Measurements from ENCODE around the gene PAX5.
"Not testable (repeated sequence)": the region's sequence is repeated elsewhere in the genome, so short reads cannot be mapped to it uniquely, and the experiment has no call there.

The PAX5 gene

DNA sequence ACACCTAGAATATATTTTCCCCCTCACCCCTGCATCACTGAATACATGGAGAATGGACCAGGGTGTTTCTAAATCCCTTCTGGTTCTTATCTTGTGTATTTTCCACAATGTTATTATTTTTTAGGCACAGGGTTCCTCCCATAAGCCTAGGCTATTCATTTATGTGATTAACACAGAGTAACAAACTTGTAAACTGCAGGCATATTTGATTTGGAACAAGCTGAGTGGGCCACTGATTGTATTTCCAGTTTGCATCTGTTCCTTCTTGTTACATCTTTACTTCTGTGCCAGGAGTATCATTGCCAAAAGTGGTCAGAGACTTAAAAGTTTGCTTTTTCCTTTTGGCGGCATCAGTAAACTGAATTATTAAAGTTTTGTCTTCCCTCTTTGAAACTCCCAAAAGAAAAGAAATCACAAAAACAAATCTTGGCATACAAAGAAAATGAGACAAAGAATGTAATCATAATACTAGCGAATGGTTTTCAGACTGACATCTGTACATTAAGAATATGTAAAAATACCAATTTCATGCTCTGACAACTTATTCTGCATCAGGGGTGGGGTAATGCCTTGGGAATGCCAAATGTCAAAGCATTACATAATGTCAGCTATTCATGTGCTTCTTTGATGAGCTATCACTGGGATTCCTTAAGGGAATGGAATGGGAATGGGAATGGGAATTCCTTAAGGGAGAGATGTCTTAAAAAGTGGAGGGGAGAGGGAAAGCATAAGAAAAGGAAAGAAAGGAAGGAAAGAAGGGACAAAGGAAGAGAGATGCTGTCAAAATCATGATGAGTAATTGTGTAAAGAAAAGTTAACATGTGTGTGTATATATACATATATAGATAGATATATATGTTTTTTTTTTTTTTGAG lies 22.2 kb upstream of the PAX5 start:
- Histone ChIP-seq H3K9ac (ENCODE audit: low read length) (no peak overlapping the region), H3K9me3 (ENCODE audit: low read length) (no peaks in the 10 kb centered on the region), H3K36me3 (ENCODE audit: insufficient read depth, low read length) (no peaks in the 10 kb centered on the region), H3K4me1 (ENCODE audit: insufficient read depth, low read length) (no peaks in the 10 kb centered on the region), H3K4me3 (ENCODE audit: low read depth in 1 of 2, low read length in 2 of 2) (no peak overlapping the region), H3K27me3 (ENCODE audit: control insufficient read depth in 1 of 2, insufficient read depth in 2 of 2, low read length in 2 of 2) (peaks cover 0 to 4% of the 10 kb centered on the region in 2 donors), H3K27ac (ENCODE audit: low read depth, low read length) (no peak overlapping the region)

DNA sequence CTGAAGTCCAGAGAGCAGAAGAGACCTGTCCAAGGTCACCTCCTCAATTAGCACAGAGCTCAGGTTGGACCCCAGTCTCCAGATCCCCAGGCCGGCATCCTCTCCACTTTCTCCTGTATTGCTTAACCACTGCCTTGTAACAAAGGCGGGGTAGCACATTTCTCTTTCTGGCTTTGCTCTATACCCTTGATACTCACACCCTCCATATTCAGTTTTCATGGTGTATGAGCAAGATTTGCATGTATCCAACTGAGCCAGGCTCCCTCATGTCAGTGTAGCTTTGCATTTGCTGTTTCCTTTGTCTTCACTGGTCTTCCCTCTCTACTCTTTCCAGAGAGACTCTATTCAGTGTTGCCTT lies 20.3 kb upstream of the PAX5 start:
- H3K4me1 ChIP-seq (ENCODE audit: insufficient read depth, low read length); H3K4me3 ChIP-seq (ENCODE audit: low read depth in 1 of 2, low read length in 2 of 2); H3K27ac ChIP-seq (ENCODE audit: low read depth, low read length); H3K9me3 ChIP-seq (ENCODE audit: low read length); H3K27me3 ChIP-seq (ENCODE audit: control insufficient read depth in 1 of 2, insufficient read depth in 2 of 2, low read length in 2 of 2); H3K36me3 ChIP-seq (ENCODE audit: insufficient read depth, low read length); H3K9ac ChIP-seq (ENCODE audit: low read length): not testable (repeated sequence)

DNA sequence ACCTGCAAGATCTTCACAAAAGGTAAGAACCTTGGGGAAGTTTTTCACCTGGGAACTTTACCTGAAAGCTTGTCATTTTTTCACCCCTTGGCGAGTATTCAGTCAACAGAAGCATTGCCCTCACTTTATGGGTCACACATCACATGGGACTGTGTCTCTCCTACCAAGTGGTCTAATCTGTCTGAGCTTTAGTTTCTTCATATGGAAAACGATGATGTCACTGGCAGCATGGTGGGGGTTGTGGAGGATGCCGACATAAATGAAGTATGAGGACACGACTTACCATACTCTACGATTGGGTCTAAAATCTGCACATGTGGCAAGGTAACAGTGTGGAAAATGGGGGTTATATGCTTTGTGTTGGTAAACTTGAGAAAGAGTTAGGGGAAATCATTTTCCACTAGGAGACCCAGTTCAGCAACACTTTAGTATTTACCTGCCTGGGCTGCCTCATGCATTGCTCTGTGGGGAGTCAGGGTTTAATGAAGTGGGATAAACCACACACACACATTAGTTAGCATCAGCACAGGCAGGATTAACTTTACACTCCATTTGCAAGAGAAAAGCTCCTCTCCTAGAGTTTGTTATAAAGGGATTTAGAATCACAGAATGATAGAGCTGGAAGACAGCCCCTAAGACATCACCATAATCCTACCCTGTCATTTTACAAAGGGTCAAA lies 19.8 kb upstream of the PAX5 start:
- H3K9ac ChIP-seq (ENCODE audit: low read length), result no peak overlapping the region
- no peak overlapping the region for H3K27ac ChIP-seq (ENCODE audit: low read depth, low read length)
- no peaks in the 10 kb centered on the region for H3K4me1 ChIP-seq (ENCODE audit: insufficient read depth, low read length)
- no peaks in the 10 kb centered on the region for H3K9me3 ChIP-seq (ENCODE audit: low read length)
- H3K4me3 ChIP-seq (ENCODE audit: low read depth in 1 of 2, low read length in 2 of 2), result no peak overlapping the region
- peaks cover 0 to 4% of the 10 kb centered on the region in 2 donors for H3K27me3 ChIP-seq (ENCODE audit: control insufficient read depth in 1 of 2, insufficient read depth in 2 of 2, low read length in 2 of 2)
- H3K36me3 ChIP-seq (ENCODE audit: insufficient read depth, low read length), result no peaks in the 10 kb centered on the region

DNA sequence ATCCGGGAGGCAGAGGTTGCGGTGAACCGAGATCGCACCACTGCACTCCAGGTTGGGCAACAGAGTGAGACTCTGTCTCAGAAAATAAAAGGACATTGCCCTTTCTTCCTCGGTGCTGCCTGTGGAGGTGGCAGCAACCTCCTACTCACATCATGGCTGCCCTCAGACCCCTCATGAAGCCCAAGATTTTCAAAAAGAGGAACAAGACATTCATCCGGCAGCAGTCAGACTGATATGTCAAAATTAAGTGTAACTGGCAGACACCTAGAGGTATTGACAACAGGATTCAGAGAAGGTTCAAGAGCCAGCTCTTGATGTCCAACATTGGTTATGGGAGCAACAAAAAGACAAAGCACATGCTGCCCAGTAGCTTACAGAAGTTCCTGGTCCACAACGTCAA lies 12.6 kb upstream of the PAX5 start:
- H3K27me3 ChIP-seq (ENCODE audit: control insufficient read depth in 1 of 2, insufficient read depth in 2 of 2, low read length in 2 of 2), result peaks cover 0 to 12% of the 10 kb centered on the region in 2 donors
- H3K4me1 ChIP-seq (ENCODE audit: insufficient read depth, low read length), result no peaks in the 10 kb centered on the region
- no peak overlapping the region for H3K4me3 ChIP-seq (ENCODE audit: low read depth in 1 of 2, low read length in 2 of 2)
- H3K9me3 ChIP-seq (ENCODE audit: low read length), result no peaks in the 10 kb centered on the region
- H3K9ac ChIP-seq (ENCODE audit: low read length), result no peak overlapping the region
- no peak overlapping the region for H3K27ac ChIP-seq (ENCODE audit: low read depth, low read length)
- no peaks in the 10 kb centered on the region for H3K36me3 ChIP-seq (ENCODE audit: insufficient read depth, low read length)

DNA sequence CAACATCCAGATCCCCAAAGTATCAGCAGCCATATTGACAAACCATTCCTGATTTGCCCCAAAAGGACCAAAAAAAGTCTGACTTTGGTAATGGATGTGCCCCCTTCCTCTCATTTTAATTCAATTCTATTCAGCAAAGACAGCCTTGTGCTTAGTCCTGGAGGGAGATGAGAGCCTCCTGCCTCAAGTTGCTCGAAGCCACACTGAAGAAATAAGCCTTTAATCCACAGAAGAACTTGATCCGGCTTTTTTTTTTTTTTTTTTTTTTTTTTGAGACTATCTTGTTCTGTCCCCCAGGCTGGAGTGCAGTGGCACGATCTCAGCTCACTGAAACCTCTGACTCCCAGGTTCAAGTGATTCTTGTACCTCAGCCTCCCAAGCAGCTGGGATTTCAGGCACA lies 8.4 kb upstream of the PAX5 start:
- no peak overlapping the region for H3K27ac ChIP-seq (ENCODE audit: low read depth, low read length)
- peaks cover 34 to 48% of the 10 kb centered on the region in 2 donors for H3K27me3 ChIP-seq (ENCODE audit: control insufficient read depth in 1 of 2, insufficient read depth in 2 of 2, low read length in 2 of 2)
- H3K4me3 ChIP-seq (ENCODE audit: low read depth in 1 of 2, low read length in 2 of 2), result no peak overlapping the region
- H3K9me3 ChIP-seq (ENCODE audit: low read length), result no peaks in the 10 kb centered on the region
- H3K9ac ChIP-seq (ENCODE audit: low read length), result no peak overlapping the region
- no peaks in the 10 kb centered on the region for H3K36me3 ChIP-seq (ENCODE audit: insufficient read depth, low read length)
- H3K4me1 ChIP-seq (ENCODE audit: insufficient read depth, low read length), result peaks cover 11% of the 10 kb centered on the region

DNA sequence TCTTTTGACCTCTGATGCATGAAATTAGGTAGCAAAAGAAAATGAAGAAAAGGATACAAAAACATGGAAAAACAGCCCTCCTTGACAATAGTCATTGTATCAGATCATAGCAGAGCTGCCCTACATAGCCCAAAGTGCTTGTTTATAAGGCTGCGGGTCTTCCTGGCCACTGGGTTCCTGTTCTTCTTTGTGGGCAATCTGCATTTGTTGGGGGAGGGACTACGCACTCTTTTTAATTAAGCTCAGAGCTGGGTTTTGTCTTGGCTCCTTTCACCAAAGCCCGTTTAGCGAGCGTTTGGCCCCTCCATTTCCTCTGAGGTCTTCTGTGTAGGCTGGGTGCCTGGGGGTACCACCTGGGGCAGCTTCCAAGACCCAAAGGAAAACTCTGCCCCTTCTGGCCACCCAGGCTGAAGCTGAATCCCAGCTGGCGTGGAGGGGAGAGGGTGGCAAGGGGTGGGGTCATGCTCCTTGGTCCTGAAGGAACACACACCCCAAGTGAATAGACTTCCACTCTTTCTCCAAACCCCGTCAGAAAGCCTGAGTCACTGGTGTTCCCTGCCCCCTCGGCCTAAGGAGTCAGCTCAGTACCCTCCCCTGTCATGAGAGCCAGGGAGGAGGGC lies 6.5 kb upstream of the PAX5 start:
- no peaks in the 10 kb centered on the region for H3K36me3 ChIP-seq (ENCODE audit: insufficient read depth, low read length)
- no peak overlapping the region for H3K4me3 ChIP-seq (ENCODE audit: low read depth in 1 of 2, low read length in 2 of 2)
- H3K9me3 ChIP-seq (ENCODE audit: low read length), result peaks cover 8% of the 10 kb centered on the region
- no peak overlapping the region for H3K27ac ChIP-seq (ENCODE audit: low read depth, low read length)
- peaks cover 27% of the 10 kb centered on the region for H3K4me1 ChIP-seq (ENCODE audit: insufficient read depth, low read length)
- no peak overlapping the region for H3K9ac ChIP-seq (ENCODE audit: low read length)
- H3K27me3 ChIP-seq (ENCODE audit: control insufficient read depth in 1 of 2, insufficient read depth in 2 of 2, low read length in 2 of 2), result peaks cover 52 to 66% of the 10 kb centered on the region in 2 donors

DNA sequence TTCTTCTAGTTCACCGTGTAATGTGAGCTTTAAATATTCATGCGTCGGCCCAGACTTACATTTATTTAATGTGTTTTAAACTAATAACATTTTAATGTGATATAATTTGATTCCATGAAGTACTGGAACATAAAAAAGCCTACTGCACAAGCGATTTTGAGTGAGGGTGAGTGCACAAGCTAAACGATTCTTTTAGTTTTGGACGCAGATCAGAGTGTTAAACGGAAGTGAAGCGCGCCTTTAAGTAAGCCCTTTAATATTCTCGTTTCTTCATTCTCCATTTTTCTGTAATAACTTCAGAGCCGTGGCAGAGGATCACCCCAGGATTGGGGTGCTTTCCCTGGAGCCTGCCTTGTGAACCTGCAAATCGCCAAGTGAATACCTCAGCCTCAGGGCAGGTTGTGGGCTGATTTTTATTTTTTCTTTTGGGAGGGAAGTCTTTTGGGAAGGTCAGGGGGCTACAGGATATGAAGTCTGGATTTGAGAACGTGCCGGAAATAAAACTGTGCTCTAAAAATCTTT lies 4.9 kb upstream of the PAX5 start:
- Histone ChIP-seq H3K27me3 (ENCODE audit: control insufficient read depth in 1 of 2, insufficient read depth in 2 of 2, low read length in 2 of 2) (peaks cover 68 to 82% of the 10 kb centered on the region in 2 donors), H3K9me3 (ENCODE audit: low read length) (peaks cover 8% of the 10 kb centered on the region), H3K27ac (ENCODE audit: low read depth, low read length) (no peak overlapping the region), H3K36me3 (ENCODE audit: insufficient read depth, low read length) (no peaks in the 10 kb centered on the region), H3K4me1 (ENCODE audit: insufficient read depth, low read length) (peaks cover 27% of the 10 kb centered on the region), H3K4me3 (ENCODE audit: low read depth in 1 of 2, low read length in 2 of 2) (no peak overlapping the region), H3K9ac (ENCODE audit: low read length) (no peak overlapping the region)

DNA sequence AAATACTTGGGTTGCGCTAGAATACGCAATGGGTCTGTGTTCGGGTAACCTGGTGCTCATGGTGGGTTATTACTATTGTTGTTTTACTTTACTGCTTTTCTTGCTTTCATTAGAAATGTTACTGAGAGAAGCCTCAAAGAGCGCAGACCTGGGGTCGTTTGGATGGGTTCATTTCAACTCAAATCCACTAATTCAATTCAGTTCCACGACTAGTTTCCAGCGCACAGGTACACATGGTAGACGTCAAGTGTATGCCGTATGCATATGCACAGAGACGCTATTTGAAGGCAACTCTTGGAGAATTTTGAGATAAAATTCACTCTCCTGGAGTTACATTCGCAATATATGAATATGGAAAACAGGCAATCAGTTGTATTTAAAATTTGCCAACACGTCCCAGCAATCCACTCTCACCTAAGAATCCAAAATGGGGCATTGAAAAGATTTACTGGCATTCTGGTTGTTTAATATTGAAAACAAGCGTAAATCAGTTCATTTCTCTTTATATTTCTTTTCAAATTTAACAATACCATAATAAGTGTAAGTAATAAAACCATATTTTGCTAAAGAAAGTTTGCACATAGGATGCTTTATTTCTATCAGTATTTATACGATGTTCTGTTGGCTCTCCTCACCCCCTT lies 4.4 kb upstream of the PAX5 start:
- Histone ChIP-seq H3K27me3 (ENCODE audit: control insufficient read depth in 1 of 2, insufficient read depth in 2 of 2, low read length in 2 of 2) (peaks cover 74 to 82% of the 10 kb centered on the region in 2 donors), H3K4me3 (ENCODE audit: low read depth in 1 of 2, low read length in 2 of 2) (no peak overlapping the region)

DNA sequence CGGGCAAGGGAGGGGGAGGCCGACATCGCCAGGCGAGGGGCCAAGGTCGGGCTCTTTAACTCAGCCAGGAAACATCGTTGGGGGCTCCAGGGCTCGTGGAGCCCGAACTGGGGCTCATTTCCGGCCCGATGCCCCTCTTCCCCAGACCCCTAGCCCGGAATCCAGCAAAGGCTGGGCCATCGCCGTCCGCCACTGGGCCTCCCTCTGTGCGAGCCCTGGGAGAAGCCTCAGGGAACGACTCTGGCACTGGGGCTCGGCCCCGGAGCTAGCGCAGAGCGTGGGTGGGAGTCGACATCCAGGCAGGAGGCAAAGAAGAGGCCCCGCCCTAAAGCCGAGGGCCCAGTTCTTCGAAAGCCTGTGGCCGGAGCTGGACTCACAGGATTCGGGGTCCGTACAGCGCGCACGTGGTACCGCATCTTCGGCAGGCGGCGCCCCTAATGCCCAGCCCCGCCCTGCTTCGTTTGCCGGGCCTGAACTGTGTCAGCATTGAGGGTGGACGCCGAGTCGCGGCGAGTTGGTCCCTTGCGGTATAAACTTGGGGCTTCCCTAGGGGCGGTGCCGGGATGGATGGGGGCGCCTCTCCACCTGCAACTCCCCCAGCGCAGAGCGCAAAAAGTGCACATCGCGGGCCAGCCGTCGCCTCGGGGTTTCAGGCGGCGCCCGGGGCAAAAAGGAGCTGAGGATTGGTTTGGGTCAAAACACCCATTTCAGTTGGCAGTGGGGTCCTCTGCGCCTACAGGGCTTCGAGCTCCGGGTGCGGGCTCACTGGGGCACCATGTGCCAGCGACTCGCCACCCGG lies 3.6 kb upstream of the PAX5 start:
- Histone ChIP-seq H3K9ac (ENCODE audit: low read length) (no peak overlapping the region), H3K9me3 (ENCODE audit: low read length) (peaks cover 8% of the 10 kb centered on the region), H3K4me1 (ENCODE audit: insufficient read depth, low read length) (peaks cover 27% of the 10 kb centered on the region), H3K4me3 (ENCODE audit: low read depth in 1 of 2, low read length in 2 of 2) (peak overlapping the region; percentile 58 to 84), H3K36me3 (ENCODE audit: insufficient read depth, low read length) (no peaks in the 10 kb centered on the region), H3K27ac (ENCODE audit: low read depth, low read length) (peak overlapping the region; percentile 32), H3K27me3 (ENCODE audit: control insufficient read depth in 1 of 2, insufficient read depth in 2 of 2, low read length in 2 of 2) (peaks cover 81 to 88% of the 10 kb centered on the region in 2 donors)

More for the DNA sequence above, 4.4 kb upstream of the PAX5 start:
- H3K9me3 ChIP-seq (ENCODE audit: low read length), result peaks cover 8% of the 10 kb centered on the region
- no peak overlapping the region for H3K27ac ChIP-seq (ENCODE audit: low read depth, low read length)
- H3K9ac ChIP-seq (ENCODE audit: low read length), result no peak overlapping the region
- peaks cover 27% of the 10 kb centered on the region for H3K4me1 ChIP-seq (ENCODE audit: insufficient read depth, low read length)
- no peaks in the 10 kb centered on the region for H3K36me3 ChIP-seq (ENCODE audit: insufficient read depth, low read length)

DNA sequence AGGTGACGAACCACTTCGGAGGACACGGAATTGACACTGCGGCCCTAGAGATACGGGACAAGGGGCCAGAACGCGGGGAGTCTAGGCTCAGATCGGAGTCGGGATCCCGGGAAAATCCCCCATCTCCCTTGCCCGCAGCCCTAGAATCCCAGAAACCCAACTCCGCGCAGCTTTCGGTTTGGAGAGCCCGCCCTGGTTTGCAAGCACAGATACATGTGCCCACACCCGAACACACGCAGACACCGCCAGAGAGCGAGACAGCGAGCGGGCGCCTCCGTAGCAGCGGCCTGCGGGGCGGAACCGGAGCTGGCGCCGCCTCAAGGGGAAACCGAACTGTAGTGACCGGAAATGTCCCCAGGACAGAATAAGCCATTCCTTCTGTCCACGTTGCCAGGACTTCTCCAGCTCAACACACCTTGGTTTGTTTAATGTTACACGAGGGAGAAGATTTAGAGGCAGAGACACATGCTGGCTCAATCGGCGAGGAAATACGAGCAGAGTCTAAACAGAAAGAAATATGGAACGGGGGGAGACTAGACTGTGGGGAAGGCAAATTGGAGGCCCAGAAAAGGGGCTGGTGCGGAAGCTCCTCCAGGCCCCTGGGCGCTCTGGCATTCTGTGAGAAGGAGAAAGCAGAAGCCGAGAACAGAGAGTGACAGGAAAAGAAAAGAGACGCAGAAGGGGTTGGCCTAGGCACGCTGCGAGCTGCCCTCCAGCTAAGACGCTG lies 2.9 kb upstream of the PAX5 start:
- Histone ChIP-seq H3K4me3 (ENCODE audit: low read depth in 1 of 2, low read length in 2 of 2) (peak overlapping the region; percentile 58 to 84), H3K9ac (ENCODE audit: low read length) (no peak overlapping the region), H3K27ac (ENCODE audit: low read depth, low read length) (peak overlapping the region; percentile 32)

More for the DNA sequence above, 2.9 kb upstream of the PAX5 start:
- Histone ChIP-seq H3K9me3 (ENCODE audit: low read length) (peaks cover 8% of the 10 kb centered on the region), H3K36me3 (ENCODE audit: insufficient read depth, low read length) (no peaks in the 10 kb centered on the region), H3K4me1 (ENCODE audit: insufficient read depth, low read length) (peaks cover 27% of the 10 kb centered on the region), H3K27me3 (ENCODE audit: control insufficient read depth in 1 of 2, insufficient read depth in 2 of 2, low read length in 2 of 2) (peaks cover 88 to 91% of the 10 kb centered on the region in 2 donors)

Measured in muscle layer of colon (tissue), 2 donors.